ENCODE data around the gene CBL. TPM values are rescaled to one million over a fixed set of nuclear protein-coding genes. Genes with fewer than 3 reads are reported as not detected.

CBL gene
- total RNA-seq, 2 experiments from 2014 or later, result 19.2 to 59.1 TPM

DNA sequence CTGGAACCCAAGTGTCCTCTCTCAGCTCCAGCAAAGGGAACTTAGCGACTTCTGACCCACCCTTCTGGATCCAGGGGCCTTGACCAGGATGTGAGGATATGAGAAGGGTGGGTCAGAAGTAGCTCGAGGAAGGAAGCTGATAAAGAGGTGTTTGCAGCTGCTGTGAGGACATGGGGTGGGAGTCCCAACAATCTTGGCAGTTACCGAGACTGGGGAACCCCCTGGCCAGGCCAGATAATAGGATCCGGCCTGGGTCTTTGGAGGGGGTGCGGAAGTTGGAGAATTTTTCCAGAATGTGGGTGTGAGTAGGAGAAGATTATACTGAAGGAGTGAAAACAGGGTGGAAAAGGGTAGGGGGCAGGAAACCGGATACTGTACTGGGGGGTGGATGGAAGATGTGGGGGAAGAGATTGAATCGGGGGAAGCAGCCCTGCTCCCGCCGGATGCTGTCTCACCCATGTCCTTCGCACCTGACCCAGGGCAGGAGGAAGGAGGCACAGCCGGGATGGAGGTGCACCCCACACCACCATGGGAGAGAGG is 113.6 kb downstream of the CBL start:
- peaks cover 57% of the 10 kb centered on the region for H3K4me1 ChIP-seq (ENCODE audit: insufficient read depth, low read length, poor library complexity, severe bottlenecking)

DNA sequence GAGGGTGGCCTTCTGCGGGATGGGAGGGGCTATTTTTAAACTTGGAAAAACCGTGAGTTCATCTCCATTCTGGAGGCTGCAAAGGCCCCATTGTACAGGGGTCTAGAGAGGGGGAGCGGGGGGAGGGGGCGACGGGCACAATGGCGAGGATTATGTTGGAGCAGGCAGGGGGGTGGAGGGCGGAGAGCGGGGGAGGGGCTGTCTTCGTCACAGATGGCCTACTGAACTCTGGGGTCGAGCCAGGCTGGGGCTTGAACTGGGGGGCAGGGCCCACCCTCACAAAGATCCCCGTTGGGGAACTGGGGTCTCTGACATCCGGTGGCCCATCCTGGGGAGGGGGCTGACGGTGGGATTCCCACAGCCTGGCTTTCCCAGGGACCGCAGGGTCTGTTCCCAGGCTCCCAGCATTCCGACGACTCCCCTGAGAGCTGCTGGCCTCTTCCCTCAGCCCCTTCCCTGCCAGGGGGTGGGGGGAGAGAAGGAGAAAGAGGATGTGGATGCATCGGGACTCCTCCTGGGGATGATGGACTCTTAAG is 114.2 kb downstream of the CBL start:
- Histone ChIP-seq H3K9me2 (ENCODE audit: insufficient read depth, low read length) (no peaks in the 10 kb centered on the region), H4K20me1 (ENCODE audit: insufficient read depth, low read length) (no peaks in the 10 kb centered on the region), H3K4me2 (ENCODE audit: low read length) (peak overlapping the region; percentile 83), H3K79me2 (ENCODE audit: insufficient read depth, low read depth, low read length) (no peaks in the 10 kb centered on the region), H3K36me3 (ENCODE audit: insufficient read depth, low read length) (no peaks in the 10 kb centered on the region), H2AFZ (ENCODE audit: low read length) (peak overlapping the region; percentile 95; the same call in 1 of the 2 replicates), H3K4me3 (ENCODE audit: low read depth, low read length, poor library complexity, severe bottlenecking) (peak overlapping the region; percentile 60), H3K27ac (ENCODE audit: low read depth, low read length, poor library complexity, severe bottlenecking) (peak overlapping the region; percentile 63), H3K9me3 (ENCODE audit: low read length) (no peaks in the 10 kb centered on the region), H3K4me1 (ENCODE audit: insufficient read depth, low read length, poor library complexity, severe bottlenecking) (peaks cover 52% of the 10 kb centered on the region)
- intact Hi-C loops (cut with micrococcal nuclease; ENCODE audit: unreplicated experiment), result loop anchor here (2.0 to 5.0 kb wide), 4 partner anchors 52 to 253 kb away; partner anchors contain the start of genes DPAGT1 and VPS11
- ChIA-PET CTCF (ENCODE audit: unreplicated experiment) (interaction anchor here (1.6 kb wide), 1 partner anchor 45 kb away, joined by 4 read pairs; no protein-coding TSS in a partner anchor), POLR2A (interaction anchor here (1.3 kb wide), 1 partner anchor 204 kb away, joined by 3 read pairs; no protein-coding TSS in a partner anchor)
- no TSS peak for BruUV-seq (replicated peaks)
- DNase-seq (ENCODE audit: low spot score), result no peak
- TF ChIP-seq, protein P1, sequence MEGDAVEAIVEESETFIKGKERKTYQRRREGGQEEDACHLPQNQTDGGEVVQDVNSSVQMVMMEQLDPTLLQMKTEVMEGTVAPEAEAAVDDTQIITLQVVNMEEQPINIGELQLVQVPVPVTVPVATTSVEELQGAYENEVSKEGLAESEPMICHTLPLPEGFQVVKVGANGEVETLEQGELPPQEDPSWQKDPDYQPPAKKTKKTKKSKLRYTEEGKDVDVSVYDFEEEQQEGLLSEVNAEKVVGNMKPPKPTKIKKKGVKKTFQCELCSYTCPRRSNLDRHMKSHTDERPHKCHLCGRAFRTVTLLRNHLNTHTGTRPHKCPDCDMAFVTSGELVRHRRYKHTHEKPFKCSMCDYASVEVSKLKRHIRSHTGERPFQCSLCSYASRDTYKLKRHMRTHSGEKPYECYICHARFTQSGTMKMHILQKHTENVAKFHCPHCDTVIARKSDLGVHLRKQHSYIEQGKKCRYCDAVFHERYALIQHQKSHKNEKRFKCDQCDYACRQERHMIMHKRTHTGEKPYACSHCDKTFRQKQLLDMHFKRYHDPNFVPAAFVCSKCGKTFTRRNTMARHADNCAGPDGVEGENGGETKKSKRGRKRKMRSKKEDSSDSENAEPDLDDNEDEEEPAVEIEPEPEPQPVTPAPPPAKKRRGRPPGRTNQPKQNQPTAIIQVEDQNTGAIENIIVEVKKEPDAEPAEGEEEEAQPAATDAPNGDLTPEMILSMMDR (conservative IDR thresholded peaks at IDR 0.05; ENCODE audit: low read length), result no peak
- TF ChIP-seq EZH2phosphoT487 (IDR thresholded peaks at IDR 0.05; ENCODE audit: borderline replicate concordance, low read depth, low read length), result no peak

More for the DNA sequence above, 113.6 kb downstream of the CBL start:
- no peak overlapping the region for H3K4me3 ChIP-seq (ENCODE audit: low read depth, low read length, poor library complexity, severe bottlenecking)
- TF ChIP-seq, protein P1 (conservative IDR thresholded peaks at IDR 0.05; ENCODE audit: low read length), result no peak
- no peak for TF ChIP-seq EZH2phosphoT487 (IDR thresholded peaks at IDR 0.05; ENCODE audit: borderline replicate concordance, low read depth, low read length)
- H2AFZ ChIP-seq (ENCODE audit: low read length), result no peak overlapping the region
- BruUV-seq (replicated peaks), result no TSS peak
- no peaks in the 10 kb centered on the region for H4K20me1 ChIP-seq (ENCODE audit: insufficient read depth, low read length)
- DNase-seq (ENCODE audit: low spot score), result no peak
- ChIA-PET POLR2A (no interaction called here), CTCF (ENCODE audit: unreplicated experiment) (no interaction called here)
- no peaks in the 10 kb centered on the region for H3K36me3 ChIP-seq (ENCODE audit: insufficient read depth, low read length)
- H3K4me2 ChIP-seq (ENCODE audit: low read length), result peak overlapping the region; percentile 31; the same call in 1 of the 2 replicates
- no peaks in the 10 kb centered on the region for H3K79me2 ChIP-seq (ENCODE audit: insufficient read depth, low read depth, low read length)
- H3K27ac ChIP-seq (ENCODE audit: low read depth, low read length, poor library complexity, severe bottlenecking), result no peak overlapping the region
- H3K9me3 ChIP-seq (ENCODE audit: low read length), result no peaks in the 10 kb centered on the region
- intact Hi-C loops (cut with micrococcal nuclease; ENCODE audit: unreplicated experiment), result loop anchor here (2.0 to 5.0 kb wide), 4 partner anchors 53 to 252 kb away; partner anchors contain the start of genes DPAGT1 and VPS11
- H3K9me2 ChIP-seq (ENCODE audit: insufficient read depth, low read length), result no peaks in the 10 kb centered on the region
